DOHH2 (cell line): Measurements from ENCODE around the gene FIGNL2.

Experiments used
- H3F3A ChIP-seq: fragments of 200-600 bp; sonication (generic), shearing (Covaris generic); 2 replicates; pipeline ENCODE4 v1.6.0; 2016; ENCODE audit warnings: antibody characterized with exemption, mild to moderate bottlenecking; ENCODE audit not compliant: control insufficient read depth, insufficient read depth
- H3K27ac ChIP-seq: fragments of 200-600 bp; sonication (generic); 2 replicates; pipeline ENCODE4 v1.5.1; 2014; ENCODE audit warnings: low read depth, mild to moderate bottlenecking, low read length, moderate library complexity
- H3K27me3 ChIP-seq: fragments of 200-600 bp; sonication (generic); 2 replicates; pipeline ENCODE4 v1.6.1; 2014; ENCODE audit warnings: mild to moderate bottlenecking, low read length, mixed read lengths; ENCODE audit not compliant: control insufficient read depth
- H3K36me3 ChIP-seq: fragments of 200-600 bp; sonication (generic); 2 replicates; pipeline ENCODE4 v1.6.1; 2014; ENCODE audit warnings: mild to moderate bottlenecking, low read length, moderate library complexity, mixed read lengths; ENCODE audit not compliant: control insufficient read depth
- H3K4me1 ChIP-seq: fragments of 200-600 bp; sonication (generic); 2 replicates; pipeline ENCODE4 v1.6.1; 2014; ENCODE audit warnings: mild to moderate bottlenecking, low read length, mixed read lengths; ENCODE audit not compliant: control insufficient read depth
- H3K4me2 ChIP-seq: fragments of 200-600 bp; sonication (generic); 2 replicates; pipeline ENCODE4 v1.6.0; 2014; ENCODE audit warnings: mild to moderate bottlenecking, low read length, moderate library complexity
- H3K4me3 ChIP-seq: fragments of 200-600 bp; sonication (generic); 2 replicates; pipeline ENCODE4 v1.5.1; 2014; ENCODE audit warnings: mild to moderate bottlenecking, low read length, mixed read lengths
- H3K79me2 ChIP-seq: fragments of 200-600 bp; sonication (generic); 2 replicates; pipeline ENCODE4 v1.6.1; 2014; ENCODE audit warnings: mild to moderate bottlenecking, low read length, mixed read lengths; ENCODE audit not compliant: control insufficient read depth
- H3K9me2 ChIP-seq: fragments of 200-600 bp; sonication (generic); replicated peaks from 2 replicates; pipeline ENCODE4 v1.6.1; 2014; ENCODE audit warnings: mild to moderate bottlenecking, low read length, mixed read lengths; ENCODE audit not compliant: control insufficient read depth
- H3K9me3 ChIP-seq: fragments of 200-600 bp; sonication (generic); 2 replicates; pipeline ENCODE4 v1.6.1; 2014; ENCODE audit warnings: antibody characterized with exemption, low read length, mixed read lengths; ENCODE audit not compliant: control insufficient read depth, insufficient read depth
- H4K20me1 ChIP-seq: fragments of 200-600 bp; sonication (generic); 2 replicates; pipeline ENCODE4 v1.6.0; 2014; ENCODE audit warnings: low read depth, mild to moderate bottlenecking, antibody characterized with exemption, low read length, moderate library complexity; ENCODE audit not compliant: control insufficient read depth, insufficient read depth
- CTCF ChIP-seq: fragments of 200-600 bp; sonication (generic); IDR thresholded peaks from one replicate; pipeline ENCODE4 v1.5.1; 2014; ENCODE audit warnings: antibody characterized with exemption, mild to moderate bottlenecking, low read depth, low read length; ENCODE audit not compliant: poor library complexity, severe bottlenecking
- EZH2phosphoT487 ChIP-seq: fragments of 200-600 bp; sonication (generic); IDR thresholded peaks from 2 replicates; pipeline ENCODE4 v1.6.1; 2017; ENCODE audit warnings: borderline replicate concordance, mild to moderate bottlenecking, antibody characterized with exemption, low read length, moderate library complexity, mixed read lengths

FIGNL2 gene

GRCh38 chr12:51826881-51827280 is 21.6 kb downstream of the FIGNL2 start:
- H3K79me2 ChIP-seq, result no peaks in the 10 kb centered on the region
- H3K27me3 ChIP-seq, result peaks cover 16% of the 10 kb centered on the region
- H3F3A ChIP-seq, result no peaks in the 10 kb centered on the region
- H3K36me3 ChIP-seq, result no peaks in the 10 kb centered on the region
- no peaks in the 10 kb centered on the region for H4K20me1 ChIP-seq
- H3K4me2 ChIP-seq, result no peak overlapping the region
- no peak overlapping the region for H3K27ac ChIP-seq
- H3K9me3 ChIP-seq, result no peaks in the 10 kb centered on the region
- TF ChIP-seq CTCF, result no peak
- TF ChIP-seq EZH2phosphoT487, result no peak
- H3K4me3 ChIP-seq, result no peak overlapping the region
- H3K4me1 ChIP-seq, result no peaks in the 10 kb centered on the region
- H3K9me2 ChIP-seq, result no peaks in the 10 kb centered on the region

GRCh38 chr12:51825216-51825615 is 23.3 kb downstream of the FIGNL2 start:
- H3K27me3 ChIP-seq, result peaks cover 14% of the 10 kb centered on the region; the same call in 1 of the 2 replicates
- no peaks in the 10 kb centered on the region for H3K4me1 ChIP-seq
- no peak overlapping the region for H3K4me2 ChIP-seq
- H3K4me3 ChIP-seq, result no peak overlapping the region
- H3K9me2 ChIP-seq, result no peaks in the 10 kb centered on the region
- H3K79me2 ChIP-seq, result no peaks in the 10 kb centered on the region
- no peaks in the 10 kb centered on the region for H4K20me1 ChIP-seq
- H3F3A ChIP-seq, result no peaks in the 10 kb centered on the region
- TF ChIP-seq CTCF (no peak), EZH2phosphoT487 (no peak)
- no peaks in the 10 kb centered on the region for H3K9me3 ChIP-seq
- H3K36me3 ChIP-seq, result no peaks in the 10 kb centered on the region
- H3K27ac ChIP-seq, result no peak overlapping the region

- Histone ChIP-seq H3K36me3 (no peaks in the 10 kb centered on the region), H3K27me3 (peaks cover 15% of the 10 kb centered on the region; the same call in 1 of the 2 replicates), H3K4me1 (no peaks in the 10 kb centered on the region), H4K20me1 (no peaks in the 10 kb centered on the region), H3K9me2 (no peaks in the 10 kb centered on the region), H3K4me3 (no peak overlapping the region), H3K27ac (no peak overlapping the region), H3K4me2 (no peak overlapping the region), H3K79me2 (no peaks in the 10 kb centered on the region), H3K9me3 (no peaks in the 10 kb centered on the region), H3F3A (no peaks in the 10 kb centered on the region)
- TF ChIP-seq CTCF (peak; percentile 43), EZH2phosphoT487 (no peak)
These were observed 24.5 kb downstream of the FIGNL2 start for GRCh38 chr12:51823875-51824565.
